Measurements from ENCODE around the gene KIF26B.

GRCh38 chr1:245688536-245689453, 534.0 kb downstream of the KIF26B start:
- TF ChIP-seq POLR2AphosphoS5 (IDR thresholded peaks at IDR 0.05; ENCODE audit: low read depth) (no peak), EZH2 (IDR thresholded peaks at IDR 0.05; ENCODE audit: low read depth, unreplicated experiment) (no peak), CTCF (conservative IDR thresholded peaks at IDR 0.05; ENCODE audit: low read depth in 2 of 2) (no peak), ZNF462 (CRISPR knock-in tag; IDR thresholded peaks at IDR 0.05) (no peak), REST (IDR thresholded peaks at IDR 0.05; ENCODE audit: unreplicated experiment) (no peak), NANOG (IDR thresholded peaks at IDR 0.05; ENCODE audit: borderline replicate concordance) (no peak)
